K562 (cell line): ENCODE results near the gene ZNF77. TPM values are rescaled to one million over a fixed set of nuclear protein-coding genes. Genes with fewer than 3 reads are reported as not detected.

Experiments
- COPS2 ChIP-seq: fragments of 450-650 bp; conservative IDR thresholded peaks from 2 replicates; pipeline ENCODE4 v1.6.1; 2016; ENCODE audit warnings: mild to moderate bottlenecking, moderate library complexity
- CSDE1 ChIP-seq, 2 experiments: fragments of 450-650 bp; IDR thresholded peaks; 2 replicates each; pipeline ENCODE4 v1.6.1; 2016; ENCODE audit warnings: mild to moderate bottlenecking in 1 of 2
- E2F6 ChIP-seq, 2 experiments: IDR thresholded peaks; 2 replicates each; pipeline ENCODE4 v1.6.1; 2011; ENCODE audit warnings: borderline replicate concordance in 1 of 2, control low read depth in 1 of 2, low read depth in 1 of 2, low read length in 1 of 2, mild to moderate bottlenecking in 1 of 2, mixed read lengths in 1 of 2, moderate library complexity in 1 of 2; ENCODE audit not compliant: insufficient read depth in 1 of 2, insufficient read length in 1 of 2, poor library complexity in 1 of 2, severe bottlenecking in 1 of 2; ENCODE audit errors: extremely low read depth in 1 of 2
- ELF2 ChIP-seq: fragments of 250-450 bp; sonication (Bioruptor Pico); IDR thresholded peaks from 2 replicates; pipeline ENCODE4 v1.5.0; 2021; ENCODE audit warnings: mild to moderate bottlenecking
- FOXK2 ChIP-seq, 2 experiments: fragments of 450-650 bp; IDR thresholded peaks in 1 of 2; conservative IDR thresholded peaks in 1 of 2; 2 replicates each; pipeline ENCODE4 v1.6.1; 2016; ENCODE audit warnings: low read depth in 2 of 2, mild to moderate bottlenecking in 1 of 2
- FOXO4 ChIP-seq: fragments of 450-650 bp; formaldehyde crosslinking; IDR thresholded peaks from 2 replicates; pipeline ENCODE4 v1.4.0; 2020; ENCODE audit warnings: mild to moderate bottlenecking, moderate library complexity
- MAFG ChIP-seq: fragments of 450-650 bp; conservative IDR thresholded peaks from 2 replicates; pipeline ENCODE4 v1.6.1; 2016; ENCODE audit warnings: missing genetic modification characterization, missing compliant biosample characterization
- MAX ChIP-seq: sonication (generic); formaldehyde crosslinking; IDR thresholded peaks from 2 replicates; pipeline ENCODE4 v1.9.0; 2022; ENCODE audit warnings: mild to moderate bottlenecking, missing genetic modification reagents
- MCM7 ChIP-seq, 2 experiments: fragments of 450-650 bp; IDR thresholded peaks; 2 replicates each; pipeline ENCODE4 v1.6.1; 2016 to 2018
- NRF1 ChIP-seq, 2 experiments: fragments of 450-650 bp; IDR thresholded peaks in 1 of 2; conservative IDR thresholded peaks in 1 of 2; 2 replicates each; pipeline ENCODE4 v1.6.1; 2014; ENCODE audit warnings: mild to moderate bottlenecking in 2 of 2
- RFX5 ChIP-seq: IDR thresholded peaks from 2 replicates; pipeline ENCODE4 v1.6.1; 2011; ENCODE audit warnings: low read depth, mild to moderate bottlenecking, improper control_type of control experiment, low read length
- SRSF7 ChIP-seq: fragments of 200-400 bp; formaldehyde crosslinking; optimal IDR thresholded peaks from 2 replicates; pipeline ENCODE3; 2017; ENCODE audit warnings: mild to moderate bottlenecking, low read depth, low read length
- TFAP4 ChIP-seq: sonication (generic); formaldehyde crosslinking; IDR thresholded peaks from 2 replicates; pipeline ENCODE4 v1.8.0; 2022; ENCODE audit warnings: missing genetic modification reagents, mild to moderate bottlenecking, moderate library complexity, borderline replicate concordance
- U2AF2 ChIP-seq: fragments of 200-400 bp; formaldehyde crosslinking; optimal IDR thresholded peaks from 2 replicates; pipeline ENCODE3; 2017; ENCODE audit warnings: low read depth, mild to moderate bottlenecking, low read length
- USF1 ChIP-seq: sonication (generic); formaldehyde crosslinking; IDR thresholded peaks from 2 replicates; pipeline ENCODE4 v1.9.0; 2022; ENCODE audit warnings: mild to moderate bottlenecking, missing genetic modification reagents
- ZNF280A ChIP-seq: fragments of 450-650 bp; IDR thresholded peaks from 2 replicates; pipeline ENCODE4 v1.6.1; 2018; ENCODE audit warnings: mild to moderate bottlenecking, low read depth; ENCODE audit not compliant: partially characterized antibody
- ZNF668 ChIP-seq: fragments of 250-450 bp; sonication (Bioruptor Pico); IDR thresholded peaks from 2 replicates; pipeline ENCODE4 v1.8.0; 2022; ENCODE audit warnings: mild to moderate bottlenecking, inconsistent platforms
- ZNF740 ChIP-seq, 3 experiments: fragments of 200-800 bp in 1 of 3; sonication (Bioruptor generic) in 1 of 3; sonication (generic) in 1 of 3; formaldehyde crosslinking in 1 of 3; IDR thresholded peaks; 2 replicates each; pipeline versions ENCODE4 v1.6.1 to v1.8.0; 2016 to 2022; ENCODE audit warnings: mild to moderate bottlenecking in 2 of 3, missing compliant biosample characterization in 2 of 3, missing genetic modification characterization in 2 of 3, missing genetic modification reagents in 1 of 3
- ZNF764 ChIP-seq: fragments of 250-450 bp; sonication (Bioruptor Pico); IDR thresholded peaks from 2 replicates; pipeline ENCODE4 v1.4.0; 2020; ENCODE audit warnings: low read depth, mild to moderate bottlenecking, moderate library complexity
- polyA plus RNA-seq, 8 experiments: library from polyadenylated mRNA; depleted of rRNA in 4 of 8; stranded (reverse) in 5 of 8; unstranded in 3 of 8; fragments of >200 nt; fragmentation: Nextera tagmentation in 2 of 8; fragmentation: Illumina TruSeq in 1 of 8; extraction: Ambion mirVana in 2 of 8; extraction: Trizol in 1 of 8; gene quantifications; 2 replicates each; pipeline versions ENCODE4 v1.2.1 to v1.2.3, GENCODE V29; 2011 to 2014; ENCODE audit warnings: inconsistent platforms in 1 of 8, missing spikeins in 1 of 8
- total RNA-seq, 7 experiments: library from RNA; depleted of rRNA in 6 of 7; stranded (reverse); fragments of >200 nt in 6 of 7; fragmentation: Illumina TruSeq in 2 of 7; extraction: Trizol in 2 of 7; gene quantifications; 2 replicates each; pipeline versions ENCODE4 v1.2.1 to v1.2.3, GENCODE V29; 2011 to 2021; ENCODE audit warnings: low replicate concordance in 1 of 7

The ZNF77 gene
- total and polyA plus RNA-seq, 9 of the 15 experiments (the other 6 are each of a cell fraction or from before 2014, with no cell fraction given) = 4.3 to 14.5 (median 7.7) TPM

- TF ChIP-seq ZNF280A = no peak
- TF ChIP-seq CSDE1 (IDR thresholded peaks at IDR 0.05) = no peak
- no peak for TF ChIP-seq ELF2 (CRISPR knock-in tag)
- TF ChIP-seq FOXO4 (CRISPR knock-in tag) = no peak
- no peak for TF ChIP-seq TFAP4 (CRISPR knock-in tag)
- peak in 1 of 2 experiments; percentile 7; a peak in 1 of 4 replicates for TF ChIP-seq NRF1 (conservative IDR thresholded peaks at IDR 0.05 in 1 of 2, IDR thresholded peaks at IDR 0.05 in 1 of 2)
- TF ChIP-seq FOXK2 (conservative IDR thresholded peaks at IDR 0.05 in 1 of 2, IDR thresholded peaks at IDR 0.05 in 1 of 2; ENCODE audit: low read depth in 2 of 2) = peak; percentile 74 to 79
- no peak for TF ChIP-seq SRSF7
- TF ChIP-seq MAFG = peak; percentile 52
- TF ChIP-seq RFX5 = no peak
- no peak for TF ChIP-seq ZNF740 (CRISPR knock-in tag; IDR thresholded peaks at IDR 0.05)
- TF ChIP-seq ZNF740 (tag; IDR thresholded peaks at IDR 0.05) = no peak
- no peak for TF ChIP-seq ZNF668 (CRISPR knock-in tag)
- no peak for TF ChIP-seq COPS2
- TF ChIP-seq U2AF2 = no peak
- no peak for TF ChIP-seq USF1 (CRISPR knock-in tag)
- peak in 1 of 2 experiments; percentile 77; a peak in 1 of 4 replicates for TF ChIP-seq MCM7 (IDR thresholded peaks at IDR 0.05)
- peak; percentile 47; the same call in 1 of the 2 replicates for TF ChIP-seq MAX (CRISPR knock-in tag)
- no peak for TF ChIP-seq ZNF764 (CRISPR knock-in tag)
- TF ChIP-seq E2F6 (IDR thresholded peaks at IDR 0.05; ENCODE audit: borderline replicate concordance in 1 of 2, extremely low read depth in 1 of 2, insufficient read depth in 1 of 2, insufficient read length in 1 of 2, low read depth in 1 of 2, low read length in 1 of 2, poor library complexity in 1 of 2, severe bottlenecking in 1 of 2) = peak; percentile 86 to 93
These were observed 57.3 kb downstream of the ZNF77 start (continued) for GRCh38 chr19:2887391-2887914.
